Upper lobe of left lung (tissue), 6 donors: ENCODE data around the gene MAD1L1. TPM values are rescaled to one million over a fixed set of nuclear protein-coding genes. Genes with fewer than 3 reads are reported as not detected.

ENCODE experiments used
- ATAC-seq, 2 donors: fragments of 200-7000 bp; cut with Tn5 transposase; one replicate each; pipeline ENCODE4 v1.9.1; 2022; ENCODE audit warnings: mild to moderate bottlenecking in 2 of 2, moderate library complexity in 2 of 2; ENCODE audit not compliant: low FRiP score in 2 of 2
- DNase-seq, 2 donors: peaks; one replicate each; pipeline ENCODE4 v3.0.0-alpha.2; 2019 to 2020
- H3K27ac ChIP-seq, 4 donors: fragments of 200-600 bp; sonication (generic); one replicate each; pipeline ENCODE4 v1.5.1; 2016 to 2019
- H3K27me3 ChIP-seq, 4 donors: fragments of 200-600 bp; sonication (generic); one replicate each; pipeline ENCODE4 v1.5.1; 2017 to 2019
- H3K36me3 ChIP-seq, 4 donors: fragments of 200-600 bp; sonication (generic); one replicate each; pipeline ENCODE4 v1.5.1; 2016 to 2019
- H3K4me1 ChIP-seq, 4 donors: fragments of 200-600 bp; sonication (generic); one replicate each; pipeline ENCODE4 v1.5.1; 2018 to 2019
- H3K4me3 ChIP-seq, 4 donors: fragments of 200-600 bp; sonication (generic); one replicate each; pipeline ENCODE4 v1.5.1; 2017 to 2019; ENCODE audit warnings: mild to moderate bottlenecking in 2 of 4, moderate library complexity in 1 of 4
- H3K9me3 ChIP-seq, 4 donors: fragments of 200-600 bp; sonication (generic); one replicate each; pipeline ENCODE4 v1.5.1; 2018 to 2019
- EP300 ChIP-seq, 4 donors: sonication (generic); formaldehyde crosslinking; IDR thresholded peaks; one replicate each; pipeline ENCODE4 v1.5.1; 2017; ENCODE audit warnings: antibody characterized with exemption in 4 of 4, control low read depth in 2 of 4
- POLR2A ChIP-seq, 4 donors: fragments of 450-650 bp; IDR thresholded peaks; one replicate each; pipeline ENCODE4 v1.5.1; 2016 to 2017; ENCODE audit warnings: antibody characterized with exemption in 4 of 4, mild to moderate bottlenecking in 2 of 4
- POLR2AphosphoS5 ChIP-seq, 2 donors: sonication (generic); formaldehyde crosslinking; IDR thresholded peaks; one replicate each; pipeline ENCODE4 v1.5.1; 2017; ENCODE audit warnings: antibody characterized with exemption in 2 of 2
- WGBS, 2 donors: methylation state at CpG; one replicate each; pipeline ENCODE4 v1.1.5; 2017 to 2018; 5-methylcytosine and 5-hydroxymethylcytosine counted together
- total RNA-seq, 6 donors: library from RNA; depleted of rRNA in 4 of 6; stranded (reverse); fragments of >200 nt in 4 of 6; gene quantifications; one replicate each; pipeline versions ENCODE4 v1.1.0 to v1.2.1, GENCODE V29; 2016 to 2021
- TF ChIP-seq, protein P1 (sequence below), 6 experiments: fragments of 450-650 bp in 4 of 6; fragments of 200-600 bp in 2 of 6; sonication (generic) in 2 of 6; IDR thresholded peaks; one replicate each; pipeline ENCODE4 v1.5.1; 2016 to 2019; ENCODE audit warnings: antibody characterized with exemption in 6 of 6
- donor health status: DM: no; HTN: no; CAD: no; lungs with moderate emphysema.
- donor health status: DM: no; HTN: yes; CAD: no; lungs with severe emphysema.

Gene MAD1L1
- total RNA-seq, 6 donors from 2014 or later: 40.6 to 364 (median 65.6) TPM

DNA sequence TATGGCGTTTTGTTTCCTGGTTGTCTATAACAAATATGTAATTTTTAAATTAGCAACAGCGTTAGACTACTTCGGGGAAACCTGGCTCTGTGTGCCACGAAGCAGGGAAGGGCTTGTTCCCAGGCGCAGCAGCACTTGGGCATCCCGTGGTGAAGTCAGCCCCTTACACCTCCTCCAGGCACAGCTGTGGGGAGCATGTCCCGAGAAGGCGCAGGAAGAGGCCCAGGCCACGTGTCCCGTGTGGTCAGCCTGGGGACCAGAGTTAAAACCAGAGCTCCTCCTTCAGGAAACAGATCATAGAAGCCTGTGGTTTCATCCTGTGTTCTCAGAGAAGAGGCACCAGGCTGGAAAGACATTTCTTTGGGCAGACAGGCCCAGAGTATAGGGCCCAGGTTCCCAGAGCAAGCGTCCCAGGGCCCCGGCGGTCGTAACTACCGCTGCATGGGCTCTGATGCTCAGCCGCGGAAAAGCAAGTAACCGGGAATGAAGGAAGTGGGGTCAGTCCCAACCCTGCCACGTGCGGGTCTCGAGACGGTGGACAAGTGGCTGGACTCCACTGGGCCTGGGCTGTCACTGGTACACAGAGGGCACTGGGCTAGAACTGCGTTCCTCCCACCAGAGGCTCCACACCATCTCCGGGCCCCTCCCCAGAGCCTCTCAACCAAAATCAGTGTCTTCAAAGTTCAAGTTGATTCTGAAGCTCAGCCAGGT is 16.4 kb upstream of the MAD1L1 start:
- WGBS, 2 donors: 49 to 58% methylated on average over 17 to 23 of the region's 24 CpGs

DNA sequence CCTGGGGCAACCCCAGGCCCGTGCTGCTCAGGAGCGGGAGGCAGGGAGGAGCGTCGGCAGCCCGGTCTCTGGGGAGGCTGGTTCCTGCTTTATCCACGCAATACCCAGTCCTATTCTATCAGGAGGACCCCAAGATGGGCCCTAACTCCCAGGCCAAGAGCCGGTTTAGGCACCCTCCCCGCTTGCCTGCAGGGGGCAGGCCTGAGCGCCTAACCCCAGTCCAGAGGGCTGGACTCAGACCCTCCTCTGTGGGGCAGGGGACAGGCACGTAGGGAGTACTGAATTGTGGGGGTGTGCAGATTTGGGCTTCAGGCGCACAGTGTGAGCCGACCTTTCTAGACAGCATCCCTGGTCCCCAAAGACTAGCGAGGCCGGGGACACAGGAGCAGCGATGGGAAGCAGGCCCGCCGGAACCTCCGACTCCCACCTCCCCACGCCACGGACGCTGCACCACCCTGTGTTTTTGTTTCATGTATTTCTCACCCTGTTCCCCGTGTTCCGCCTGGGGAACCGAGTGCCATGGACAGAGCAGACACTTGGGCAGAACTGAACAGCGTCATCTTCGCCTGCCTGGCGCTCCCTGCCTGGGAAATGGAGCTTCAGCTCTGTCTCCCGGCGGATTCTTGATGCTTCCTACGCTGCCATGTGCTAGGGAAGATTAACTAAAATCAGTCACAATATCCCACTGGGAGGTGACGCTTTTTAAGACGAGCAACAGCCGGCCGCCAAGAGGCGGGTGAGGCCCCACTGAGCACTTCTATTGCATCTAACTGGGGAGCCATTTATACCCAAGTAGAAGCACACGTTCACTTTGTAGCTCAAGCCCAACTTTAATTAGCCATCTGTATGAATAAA is 14.6 kb upstream of the MAD1L1 start:
- ATAC-seq: no peak

More for the DNA sequence above, 16.4 kb upstream of the MAD1L1 start:
- TF ChIP-seq, protein P1, sequence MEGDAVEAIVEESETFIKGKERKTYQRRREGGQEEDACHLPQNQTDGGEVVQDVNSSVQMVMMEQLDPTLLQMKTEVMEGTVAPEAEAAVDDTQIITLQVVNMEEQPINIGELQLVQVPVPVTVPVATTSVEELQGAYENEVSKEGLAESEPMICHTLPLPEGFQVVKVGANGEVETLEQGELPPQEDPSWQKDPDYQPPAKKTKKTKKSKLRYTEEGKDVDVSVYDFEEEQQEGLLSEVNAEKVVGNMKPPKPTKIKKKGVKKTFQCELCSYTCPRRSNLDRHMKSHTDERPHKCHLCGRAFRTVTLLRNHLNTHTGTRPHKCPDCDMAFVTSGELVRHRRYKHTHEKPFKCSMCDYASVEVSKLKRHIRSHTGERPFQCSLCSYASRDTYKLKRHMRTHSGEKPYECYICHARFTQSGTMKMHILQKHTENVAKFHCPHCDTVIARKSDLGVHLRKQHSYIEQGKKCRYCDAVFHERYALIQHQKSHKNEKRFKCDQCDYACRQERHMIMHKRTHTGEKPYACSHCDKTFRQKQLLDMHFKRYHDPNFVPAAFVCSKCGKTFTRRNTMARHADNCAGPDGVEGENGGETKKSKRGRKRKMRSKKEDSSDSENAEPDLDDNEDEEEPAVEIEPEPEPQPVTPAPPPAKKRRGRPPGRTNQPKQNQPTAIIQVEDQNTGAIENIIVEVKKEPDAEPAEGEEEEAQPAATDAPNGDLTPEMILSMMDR (IDR thresholded peaks at IDR 0.05): no peak
- TF ChIP-seq EP300 (IDR thresholded peaks at IDR 0.05): no peak
- TF ChIP-seq POLR2A (IDR thresholded peaks at IDR 0.05): no peak
- no peak for TF ChIP-seq POLR2AphosphoS5 (IDR thresholded peaks at IDR 0.05)
- Histone ChIP-seq H3K27me3 (no peaks in the 10 kb centered on the region), H3K4me3 (no peak overlapping the region), H3K4me1 (peaks cover 6 to 33% (median 23%) of the 10 kb centered on the region in 4 donors), H3K36me3 (peaks cover 0 to 9% (median under 1%) of the 10 kb centered on the region in 4 donors), H3K9me3 (no peaks in the 10 kb centered on the region), H3K27ac (peak overlapping the region in 2 of 4 donors; percentile 26 to 30)
- ATAC-seq (peak; percentile 12 to 86), DNase-seq (peak in 1 of 2 donors; percentile 59)

DNA sequence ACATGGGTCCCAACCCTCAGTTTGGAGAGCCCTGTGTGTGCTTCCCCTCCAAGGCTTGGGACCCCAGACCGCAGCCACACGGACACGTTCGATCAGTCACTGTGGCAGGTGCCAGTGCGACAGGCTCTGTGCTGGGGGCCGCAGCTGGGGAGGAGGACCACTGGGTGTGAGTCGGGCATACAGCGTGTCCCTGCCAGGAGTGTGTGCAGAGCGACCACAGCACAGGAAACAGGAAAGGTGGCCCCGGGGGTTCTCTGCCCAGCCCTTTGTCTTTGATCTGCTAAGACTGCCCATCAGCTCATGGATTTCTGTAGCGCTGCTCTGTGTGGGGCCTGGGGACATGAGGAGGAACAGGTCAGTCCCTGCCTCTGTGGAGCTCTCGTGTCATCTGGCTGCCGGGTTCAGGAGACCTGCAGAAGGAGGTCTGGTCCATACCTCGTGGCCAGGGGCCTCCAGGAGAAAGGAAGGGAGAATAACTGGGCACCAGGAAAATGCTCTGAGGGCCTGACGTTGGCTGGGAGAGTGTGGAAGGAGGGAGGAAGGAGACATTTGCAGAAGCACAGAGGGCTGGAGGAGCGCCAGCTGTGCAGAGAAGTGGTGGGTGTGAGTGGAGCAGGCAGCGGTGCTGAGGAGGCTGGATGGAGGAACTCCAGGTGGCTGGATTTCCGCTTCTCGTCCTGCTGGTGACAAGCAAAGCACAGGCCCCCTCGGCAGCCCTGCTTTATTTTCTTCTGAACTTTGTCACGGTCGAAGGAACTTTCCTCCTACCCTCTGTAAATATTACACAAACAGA is 13.3 kb upstream of the MAD1L1 start:
- DNase-seq (peak; percentile 36 to 37), ATAC-seq (no peak)
- Histone ChIP-seq H3K27me3 (no peaks in the 10 kb centered on the region), H3K4me1 (peaks cover 12 to 41% (median 31%) of the 10 kb centered on the region in 4 donors), H3K4me3 (no peak overlapping the region), H3K36me3 (no peaks in the 10 kb centered on the region), H3K9me3 (no peaks in the 10 kb centered on the region), H3K27ac (no peak overlapping the region)
- 38 to 39% methylated on average over 9 to 22 of the region's 22 CpGs for WGBS, 2 donors
- TF ChIP-seq, protein P1 (IDR thresholded peaks at IDR 0.05): no peak
- TF ChIP-seq EP300 (IDR thresholded peaks at IDR 0.05): no peak
- no peak for TF ChIP-seq POLR2AphosphoS5 (IDR thresholded peaks at IDR 0.05)
- no peak for TF ChIP-seq POLR2A (IDR thresholded peaks at IDR 0.05)

More for the DNA sequence above, 14.6 kb upstream of the MAD1L1 start:
- H3K4me3 ChIP-seq: no peak overlapping the region
- TF ChIP-seq, protein P1 (IDR thresholded peaks at IDR 0.05): peak; percentile 43 to 66 (median 52)
- TF ChIP-seq POLR2A (IDR thresholded peaks at IDR 0.05): no peak
- WGBS, 2 donors: 82 to 90% methylated on average over 27 to 36 of the region's 36 CpGs
- H3K4me1 ChIP-seq: peaks cover 10 to 33% (median 27%) of the 10 kb centered on the region in 4 donors
- no peaks in the 10 kb centered on the region for H3K9me3 ChIP-seq
- DNase-seq: peak in 1 of 2 donors; percentile 83
- H3K36me3 ChIP-seq: no peaks in the 10 kb centered on the region
- no peak overlapping the region for H3K27ac ChIP-seq
- H3K27me3 ChIP-seq: no peaks in the 10 kb centered on the region

DNA sequence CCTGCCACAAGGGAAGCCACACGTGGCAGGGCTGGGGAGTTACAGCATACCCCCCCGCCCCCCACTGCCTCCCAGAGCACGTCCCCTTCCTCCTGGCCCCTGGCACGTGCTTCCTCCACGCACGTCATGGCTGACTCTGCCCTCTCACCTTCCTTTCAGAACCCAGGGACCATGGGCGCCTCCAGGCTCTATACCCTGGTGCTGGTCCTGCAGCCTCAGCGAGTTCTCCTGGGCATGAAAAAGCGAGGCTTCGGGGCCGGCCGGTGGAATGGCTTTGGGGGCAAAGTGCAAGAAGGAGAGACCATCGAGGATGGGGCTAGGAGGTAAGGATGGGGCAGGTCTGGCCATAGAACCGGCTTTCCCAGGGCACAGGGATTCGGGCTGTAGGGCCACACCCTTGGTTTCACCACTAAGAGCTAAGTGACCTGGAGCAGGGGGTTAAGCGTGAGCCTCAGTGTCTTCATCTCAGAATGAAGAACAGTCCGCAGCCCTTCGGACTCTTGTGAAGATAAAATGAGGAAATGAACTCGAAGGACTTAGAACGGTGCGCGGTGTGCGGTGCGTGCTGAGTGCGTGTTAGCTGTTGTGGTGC is 11.8 kb upstream of the MAD1L1 start:
- DNase-seq: no peak
- H3K4me1 ChIP-seq: peaks cover 14 to 51% (median 36%) of the 10 kb centered on the region in 4 donors
- H3K36me3 ChIP-seq: peaks cover 0 to 3% (median under 1%) of the 10 kb centered on the region in 4 donors
- H3K4me3 ChIP-seq: no peak overlapping the region
- no peaks in the 10 kb centered on the region for H3K27me3 ChIP-seq
- 78 to 88% methylated on average over 24 to 25 of the region's 25 CpGs for WGBS, 2 donors
- TF ChIP-seq POLR2AphosphoS5 (IDR thresholded peaks at IDR 0.05): no peak
- TF ChIP-seq POLR2A (IDR thresholded peaks at IDR 0.05): no peak
- no peak for TF ChIP-seq EP300 (IDR thresholded peaks at IDR 0.05)
- TF ChIP-seq, protein P1 (IDR thresholded peaks at IDR 0.05): no peak
- no peak overlapping the region for H3K27ac ChIP-seq
- no peak for ATAC-seq
- H3K9me3 ChIP-seq: no peaks in the 10 kb centered on the region
